Measurements from ENCODE around the gene RRBP1. TPM values are rescaled to one million over a fixed set of nuclear protein-coding genes. Genes with fewer than 3 reads are reported as not detected.

The RRBP1 gene
- total RNA-seq, 1 experiment from 2014 or later = 136 TPM

DNA sequence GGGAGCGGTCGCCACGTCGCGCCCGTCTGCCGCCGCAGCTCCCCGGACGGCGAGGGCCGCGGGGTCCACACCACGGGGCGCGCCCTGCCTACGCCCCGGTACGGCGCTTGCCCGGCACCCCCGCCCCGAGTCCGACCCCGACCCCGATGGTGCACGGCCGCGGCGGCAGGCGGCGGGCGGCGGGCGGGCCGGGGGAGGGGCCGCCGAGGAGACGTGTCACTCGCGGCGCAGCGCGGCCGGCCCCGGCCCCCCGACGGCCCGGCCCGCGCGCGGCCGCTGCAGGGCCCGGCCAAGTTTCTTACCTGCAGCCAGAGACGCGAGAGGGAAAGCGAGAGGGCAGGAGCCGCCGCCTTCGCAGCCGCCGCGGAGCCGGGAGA, 328 bp downstream of the RRBP1 start:
- DNase-seq (ENCODE audit: low spot score) = no peak

- DNase-seq (ENCODE audit: low spot score) = peak; percentile 38
Observed at GRCh38 chr20:17680836-17681725, 961 bp downstream of the RRBP1 start.

- peak; percentile 69 for DNase-seq (ENCODE audit: low spot score)
Observed at GRCh38 chr20:17679941-17680835, 1.9 kb downstream of the RRBP1 start.

DNA sequence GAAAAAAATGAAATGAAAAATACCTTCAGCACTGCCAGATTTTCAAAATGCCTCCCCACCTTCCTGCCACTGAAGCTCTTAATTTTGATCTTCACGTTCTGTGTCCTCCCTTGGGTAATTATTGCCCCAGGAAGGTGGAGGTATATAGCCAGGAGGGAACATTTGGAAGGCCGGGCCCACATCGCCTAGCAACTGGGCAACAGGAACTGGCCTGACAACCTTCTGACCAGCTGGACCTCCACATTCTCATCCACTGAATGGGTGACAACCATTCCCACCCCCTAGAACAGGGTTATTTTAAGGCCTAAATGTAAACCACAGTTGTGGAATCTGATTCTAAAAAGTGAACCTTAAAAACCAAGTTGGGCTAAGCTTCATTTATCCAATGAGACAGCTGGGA, 3.2 kb downstream of the RRBP1 start:
- DNase-seq (ENCODE audit: low spot score) = no peak

GRCh38 chr20:17678295-17678694, 3.7 kb downstream of the RRBP1 start:
- DNase-seq (ENCODE audit: low spot score) = no peak

DNA sequence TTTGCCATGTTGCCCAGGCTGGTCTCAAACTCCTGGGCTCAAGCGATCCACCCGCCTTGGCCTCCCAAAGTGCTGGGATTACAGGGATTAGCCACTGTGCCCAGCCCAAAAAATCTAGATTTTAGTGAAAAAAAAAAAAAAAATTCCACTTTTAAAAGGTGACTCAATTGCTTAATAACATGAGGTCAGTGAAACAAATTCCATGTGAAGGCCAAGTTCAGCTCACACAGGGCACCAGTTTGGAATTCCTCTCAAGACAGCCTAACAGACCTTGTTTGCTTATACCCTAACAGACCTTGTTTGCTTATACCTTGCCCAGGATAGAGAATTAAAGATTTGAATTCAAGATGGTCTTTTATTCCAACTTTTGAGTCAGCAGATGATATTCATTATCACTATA, 5.1 kb downstream of the RRBP1 start:
- DNase-seq (ENCODE audit: low spot score) = no peak

- DNase-seq (ENCODE audit: low spot score) = no peak
Observed at GRCh38 chr20:17676378-17676759, 5.7 kb downstream of the RRBP1 start.

- DNase-seq (ENCODE audit: low spot score) = no peak
Observed at GRCh38 chr20:17675519-17676377, 6.3 kb downstream of the RRBP1 start.

DNA sequence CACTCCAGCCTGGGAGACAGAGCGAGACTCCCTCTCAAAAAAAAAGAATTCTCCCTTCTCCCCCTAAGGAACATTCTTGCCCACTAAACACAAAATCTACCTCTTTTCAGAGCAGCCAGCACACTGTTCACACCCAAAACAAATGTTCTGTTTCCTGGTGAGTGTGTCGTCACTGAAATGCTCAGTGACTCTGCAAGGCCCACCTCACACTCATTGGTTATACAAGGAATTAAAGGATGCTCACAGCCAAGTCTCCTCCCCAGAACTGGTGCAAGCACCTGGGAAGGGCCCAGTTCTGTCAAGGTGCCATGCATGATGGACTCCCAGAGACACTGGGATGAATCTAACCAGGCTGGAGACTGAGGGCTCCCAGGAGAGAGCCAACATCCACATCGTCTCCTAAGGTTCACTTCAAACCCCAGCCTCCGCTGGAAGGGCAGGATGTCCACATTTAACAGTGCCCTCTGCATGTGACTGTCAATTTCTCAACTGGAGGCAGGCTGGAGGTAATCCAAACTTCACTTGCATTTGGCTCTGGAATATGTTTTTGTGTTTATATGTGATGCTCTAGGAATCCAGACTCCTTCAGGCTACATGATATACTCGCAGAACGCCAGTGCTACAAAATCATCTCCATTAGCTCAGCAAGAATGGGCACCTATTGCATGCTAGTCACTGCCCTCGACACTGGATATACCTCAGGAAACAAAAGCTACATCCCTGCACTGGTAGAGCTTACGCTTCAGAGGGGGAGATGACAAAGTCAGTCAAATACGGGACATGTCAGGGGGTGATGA, 7.1 kb downstream of the RRBP1 start:
- no peak for DNase-seq (ENCODE audit: low spot score)

DNA sequence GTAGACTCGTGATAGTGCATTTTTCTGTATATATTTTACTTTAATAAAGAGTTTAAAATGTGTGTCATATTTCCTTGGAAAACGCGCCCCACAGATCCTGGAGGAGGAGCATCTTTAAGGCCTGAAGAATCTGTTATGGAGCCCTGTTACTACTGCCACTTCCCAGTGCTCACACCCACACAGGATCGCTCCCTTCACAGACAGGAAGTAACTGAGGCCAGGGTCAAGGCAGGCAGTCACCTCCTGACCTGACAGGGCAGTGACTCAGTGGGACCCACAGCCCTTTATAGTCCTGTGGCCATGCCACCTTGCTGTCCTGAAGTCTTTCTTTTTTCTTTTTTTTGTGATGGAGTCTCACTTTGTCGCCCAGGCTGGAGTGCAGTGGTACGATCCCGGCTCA, 9.0 kb downstream of the RRBP1 start:
- DNase-seq (ENCODE audit: low spot score) = no peak

DNA sequence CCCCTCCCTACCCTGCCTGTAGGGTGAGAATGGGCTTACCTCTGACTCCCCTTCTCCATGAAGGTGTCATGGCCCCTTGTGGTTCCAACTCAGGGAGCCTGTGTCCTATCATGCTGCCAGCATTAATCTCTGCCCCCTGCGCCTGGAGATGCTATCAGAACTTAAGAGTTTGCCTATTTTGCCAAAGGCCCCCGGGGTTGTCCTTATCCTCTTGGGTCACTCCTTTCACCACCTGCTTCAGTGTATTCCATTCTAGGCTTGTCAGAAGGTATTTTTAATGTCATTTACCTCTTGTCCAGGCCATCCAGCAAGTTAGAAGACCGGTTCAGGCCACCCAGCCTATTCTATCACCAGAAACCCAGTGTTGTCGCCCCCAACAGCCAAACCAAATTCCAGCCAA, 10.5 kb downstream of the RRBP1 start:
- DNase-seq (ENCODE audit: low spot score) = no peak

GRCh38 chr20:17671011-17671410, 11.0 kb downstream of the RRBP1 start:
- DNase-seq (ENCODE audit: low spot score) = no peak

DNA sequence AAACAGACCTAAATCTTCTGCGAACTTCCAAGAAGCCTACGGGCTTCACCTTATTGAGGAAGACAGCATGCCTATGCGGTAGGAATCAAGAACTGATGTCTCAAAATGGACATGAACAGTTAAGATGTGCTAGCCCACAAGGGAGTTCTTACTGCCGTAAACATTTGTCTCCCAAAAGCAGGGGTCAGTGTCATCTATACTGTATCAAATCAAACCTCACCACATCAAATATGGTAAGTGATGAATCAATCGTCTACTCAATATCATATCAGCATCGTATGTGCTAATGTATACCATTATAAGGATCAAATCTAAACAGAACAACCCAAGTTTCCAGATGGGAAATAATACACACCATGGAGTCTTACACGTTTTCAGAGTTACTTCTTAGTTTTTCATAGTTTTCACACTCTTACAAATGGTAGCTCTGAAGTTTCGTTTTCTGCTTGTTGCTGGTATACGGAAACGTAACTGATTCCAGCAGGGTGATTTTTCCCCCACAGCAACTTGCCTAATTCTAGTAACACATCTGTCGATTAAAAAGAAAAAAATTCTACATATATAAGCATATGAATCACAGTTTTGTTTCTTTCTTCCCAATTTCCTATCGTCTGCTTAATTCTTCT, 12.6 kb downstream of the RRBP1 start:
- DNase-seq (ENCODE audit: low spot score) = no peak

- no peak for DNase-seq (ENCODE audit: low spot score)
Observed at GRCh38 chr20:17668432-17668831, 13.6 kb downstream of the RRBP1 start.

DNA sequence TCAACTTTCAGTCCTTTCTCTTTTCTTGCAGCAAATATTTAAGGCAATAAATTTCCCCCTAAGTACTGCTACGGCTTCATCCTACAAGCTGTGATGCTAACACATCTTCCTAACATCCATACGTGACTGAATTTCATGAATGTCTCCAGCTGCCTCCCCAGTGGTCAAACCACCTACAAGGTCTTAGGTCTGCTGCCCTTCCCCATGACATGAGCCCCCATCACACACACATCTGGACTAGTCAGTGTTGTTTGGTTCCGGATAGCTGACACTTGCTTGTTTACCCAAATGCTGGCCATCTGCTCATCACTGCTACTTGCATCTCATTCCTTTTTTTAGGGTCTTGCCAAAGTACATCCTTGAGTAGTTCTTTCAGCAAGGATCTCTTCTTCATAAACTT, 14.6 kb downstream of the RRBP1 start:
- DNase-seq (ENCODE audit: low spot score) = no peak

- no peak for DNase-seq (ENCODE audit: low spot score)
Observed at GRCh38 chr20:17666481-17666880, 15.6 kb downstream of the RRBP1 start.

DNA sequence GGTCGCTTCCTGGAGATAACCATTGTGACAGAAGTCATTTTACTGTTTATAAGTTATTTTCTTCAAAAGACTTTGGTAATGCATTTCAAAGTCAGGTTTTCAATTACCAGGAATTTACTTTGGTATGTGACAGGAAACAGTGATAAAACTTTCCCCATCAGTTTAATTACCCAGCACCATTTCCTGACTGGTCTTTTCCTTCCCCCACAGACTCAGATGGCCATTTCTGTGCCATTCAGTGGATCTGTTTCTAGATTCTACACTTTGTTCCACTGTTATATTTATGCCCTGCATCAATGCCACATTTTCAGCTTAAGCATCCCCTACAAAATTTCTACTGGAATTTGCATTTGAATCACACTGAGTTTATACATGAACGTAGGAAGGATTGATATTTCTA, 16.3 kb downstream of the RRBP1 start:
- no peak for DNase-seq (ENCODE audit: low spot score)

GRCh38 chr20:17664025-17664633, 17.9 kb downstream of the RRBP1 start:
- DNase-seq (ENCODE audit: low spot score) = no peak

GRCh38 chr20:17663486-17663885, 18.6 kb downstream of the RRBP1 start:
- DNase-seq (ENCODE audit: low spot score) = no peak

- DNase-seq (ENCODE audit: low spot score) = no peak
Observed at GRCh38 chr20:17663040-17663399, 19.0 kb downstream of the RRBP1 start.
